GM12878 (cell line): Measurements from ENCODE around the gene DISC1. TPM values are rescaled to one million over a fixed set of nuclear protein-coding genes. Genes with fewer than 3 reads are reported as not detected.

Experiments used
- ATAC-seq: fragments of 200-7000 bp; cut with Tn5 transposase; 3 replicates; pipeline ENCODE4 v1.9.1; 2020; ENCODE audit warnings: mild to moderate bottlenecking, moderate library complexity
- BruUV-seq: library from RNA; stranded (reverse); fragments of 400-500 nt; replicated peaks from 2 replicates; lab custom pipeline; 2021; lab: Mats Ljungman, UMichigan
- CTCF ChIA-PET: fragments of 300-600 bp; sonication (Branson Sonifier 250); formaldehyde crosslinking; extraction: SDS; loops from one replicate; lab custom pipeline; 2021; ENCODE audit warnings: inconsistent platforms; lab: Yijun Ruan, JAX
- POLR2A ChIA-PET: fragments of 350-600 bp; formaldehyde crosslinking; extraction: SDS; loops from one replicate; lab custom pipeline; 2021; ENCODE audit warnings: inconsistent platforms; lab: Charles Lee
- RAD21 ChIA-PET: fragments of 300-600 bp; sonication (Branson Sonifier 250); formaldehyde crosslinking; loops from one replicate; lab custom pipeline; 2023; ENCODE audit warnings: antibody characterized with exemption; ENCODE audit not compliant: unreplicated experiment; lab: Charles Lee
- SMC1A ChIA-PET: fragments of 300-600 bp; sonication (Branson Sonifier 250); formaldehyde crosslinking; loops from one replicate; lab custom pipeline; 2023; ENCODE audit not compliant: unreplicated experiment, uncharacterized antibody; lab: Charles Lee
- DNase-seq: peaks from one replicate; pipeline ENCODE4 v3.0.0-alpha.2; 2011; ENCODE audit warnings: low read depth, low spot score
- FAIRE-seq: peaks from 3 replicates; lab custom pipeline; 2011; peaks lifted over from hg19 to GRCh38; lab: Jason Lieb, UNC
- H2AFZ ChIP-seq: 2 replicates; pipeline ENCODE4 v1.6.0; 2011; ENCODE audit warnings: low read depth, low read length, control low read depth; ENCODE audit not compliant: control insufficient read depth
- H3K27ac ChIP-seq: 2 replicates; pipeline ENCODE4 v1.5.1; 2011; ENCODE audit warnings: control low read depth; ENCODE audit not compliant: control insufficient read depth, insufficient read depth
- H3K27me3 ChIP-seq, 2 experiments: replicated peaks in 1 of 2; 2 replicates each; pipeline versions ENCODE4 v1.6.0 to v1.6.1; 2011; ENCODE audit warnings: low read length in 1 of 2; ENCODE audit not compliant: control insufficient read depth in 2 of 2, insufficient read depth in 2 of 2
- H3K36me3 ChIP-seq, 2 experiments: 2 replicates each; pipeline ENCODE4 v1.5.1; 2011; ENCODE audit warnings: low read length in 1 of 2; ENCODE audit not compliant: control insufficient read depth in 2 of 2, insufficient read depth in 2 of 2
- H3K4me1 ChIP-seq: 2 replicates; pipeline ENCODE4 v1.6.1; 2011; ENCODE audit warnings: mild to moderate bottlenecking, low read length, moderate library complexity, mixed read lengths; ENCODE audit not compliant: control insufficient read depth, insufficient read depth
- H3K4me2 ChIP-seq: 2 replicates; pipeline ENCODE4 v1.6.0; 2011; ENCODE audit warnings: control low read depth; ENCODE audit not compliant: control insufficient read depth, insufficient read depth
- H3K4me3 ChIP-seq: fragments of 200-600 bp; sonication (generic); 2 replicates; pipeline ENCODE4 v1.5.1; 2016
- H3K79me2 ChIP-seq: 2 replicates; pipeline ENCODE4 v1.6.0; 2011; ENCODE audit warnings: low read length; ENCODE audit not compliant: control insufficient read depth, insufficient read depth
- H3K9ac ChIP-seq: 2 replicates; pipeline ENCODE4 v1.8.0; 2011; ENCODE audit warnings: low read length, control low read depth, mixed read lengths; ENCODE audit not compliant: control insufficient read depth, insufficient read depth
- H3K9me3 ChIP-seq: replicated peaks from 3 replicates; pipeline ENCODE4 v1.5.1; 2011; ENCODE audit warnings: mild to moderate bottlenecking, low read length; ENCODE audit not compliant: control insufficient read depth, insufficient read depth
- H4K20me1 ChIP-seq: 2 replicates; pipeline ENCODE4 v1.6.0; 2011; ENCODE audit not compliant: control insufficient read depth, insufficient read depth
- BHLHE40 ChIP-seq, 2 experiments: fragments of 450-650 bp in 1 of 2; IDR thresholded peaks; 2 replicates each; pipeline ENCODE4 v1.6.1; 2011 to 2017; ENCODE audit warnings: low read depth in 2 of 2, borderline replicate concordance in 1 of 2, improper control_type of control experiment in 1 of 2, low read length in 1 of 2, mild to moderate bottlenecking in 1 of 2
- HDAC2 ChIP-seq: fragments of 200-600 bp; sonication (generic); IDR thresholded peaks from 2 replicates; pipeline ENCODE4 v1.6.1; 2017
- PML ChIP-seq: IDR thresholded peaks from 2 replicates; pipeline ENCODE4 v1.6.1; 2012; ENCODE audit warnings: low read length, inconsistent platforms
- SKIL ChIP-seq: fragments of 450-650 bp; IDR thresholded peaks from 2 replicates; pipeline ENCODE4 v1.6.1; 2017; ENCODE audit warnings: mild to moderate bottlenecking, low read depth, inconsistent platforms; ENCODE audit not compliant: poor library complexity, severe bottlenecking
- SPI1 ChIP-seq: IDR thresholded peaks from 2 replicates; pipeline ENCODE4 v1.6.1; 2011; ENCODE audit warnings: low read depth, mild to moderate bottlenecking, low read length, moderate library complexity, borderline replicate concordance; ENCODE audit not compliant: insufficient read depth
- ZBED1 ChIP-seq: IDR thresholded peaks from 2 replicates; pipeline ENCODE4 v1.6.1; 2016; ENCODE audit warnings: borderline replicate concordance
- ZNF592 ChIP-seq: fragments of 450-650 bp; IDR thresholded peaks from 2 replicates; pipeline ENCODE4 v1.6.1; 2017; ENCODE audit warnings: mild to moderate bottlenecking, moderate library complexity
- WGBS: methylation state at CpG from one replicate; pipeline ENCODE4 v1.1.6; 2016; ENCODE audit warnings: low lambda C conversion rate; ENCODE audit not compliant: insufficient replicate concordance, insufficient coverage; ENCODE audit errors: missing lambda C conversion rate; 5-methylcytosine and 5-hydroxymethylcytosine counted together
- in situ Hi-C: fragments of 300-500 bp; cut with MboI; formaldehyde crosslinking; loops from 9 replicates; pipeline ENCODE4 v1.14.3; 2018; ENCODE audit warnings: mixed read lengths
- intact Hi-C: fragments of 100-400 bp; cut with micrococcal nuclease; formaldehyde crosslinking; loops from one replicate; pipeline ENCODE4 v1.14.2; 2022; ENCODE audit not compliant: unreplicated experiment
- polyA plus RNA-seq, 11 experiments: library from polyadenylated mRNA; depleted of rRNA in 4 of 11; unstranded in 6 of 11; stranded (reverse) in 5 of 11; fragments of >200 nt; fragmentation: Nextera tagmentation in 4 of 11; fragmentation: Illumina TruSeq in 1 of 11; extraction: Ambion mirVana in 4 of 11; extraction: Trizol in 1 of 11; gene quantifications; 1 replicate in 1 of 11; 2 replicates in 10 of 11; pipeline versions ENCODE4 v1.2.1 to v1.2.3, GENCODE V29; 2011 to 2016; ENCODE audit warnings: inconsistent platforms in 2 of 11, missing spikeins in 2 of 11, low read depth in 1 of 11
- total RNA-seq, 4 experiments: library from RNA; depleted of rRNA in 3 of 4; stranded (reverse); fragments of >200 nt in 3 of 4; fragmentation: Illumina TruSeq in 1 of 4; extraction: Trizol in 1 of 4; gene quantifications; 2 replicates each; pipeline versions ENCODE4 v1.2.1 to v1.2.3, GENCODE V29; 2013 to 2021
- TF ChIP-seq, protein P1 (sequence below): IDR thresholded peaks from 2 replicates; pipeline ENCODE4 v1.6.1; 2011; ENCODE audit warnings: borderline replicate concordance, low read depth, mild to moderate bottlenecking, moderate library complexity, mixed read lengths, low read length; ENCODE audit not compliant: insufficient read depth; ENCODE audit errors: extremely low read length

DISC1 gene
- total and polyA plus RNA-seq, 10 of the 15 experiments (the other 5 are each of a cell fraction or from before 2014, with no cell fraction given), result 0.05 to 0.72 (median 0.19) TPM; not detected in 1

GRCh38 chr1:231682779-231683178, 56.2 kb downstream of the DISC1 start:
- ChIA-PET RAD21 (no interaction called here), CTCF (interaction anchor here (1.4 kb wide), 1 partner anchor 10 kb away, joined by 6 read pairs; no protein-coding TSS in a partner anchor), POLR2A (no interaction called here)
- Histone ChIP-seq H3K79me2 (no peaks in the 10 kb centered on the region), H3K9ac (no peak overlapping the region), H3K4me1 (no peaks in the 10 kb centered on the region), H3K9me3 (no peaks in the 10 kb centered on the region; the same call in 2 of the 3 replicates)
- no peak for ATAC-seq
- intact Hi-C loops, result loop anchor here (5.0 kb wide), 1 partner anchor 210 kb away; no protein-coding TSS in a partner anchor
- WGBS, result 35% methylated on average over 3 of the region's 3 CpGs
- in situ Hi-C loops, result no loop called here
- TF ChIP-seq ZBED1, result no peak
- TF ChIP-seq HDAC2, result no peak
- TF ChIP-seq, all 136 proteins: peak for 0
- SMC1A ChIA-PET, result no interaction called here
- Histone ChIP-seq H2AFZ (no peak overlapping the region), H3K27ac (no peak overlapping the region), H3K4me2 (no peak overlapping the region), H3K27me3 (no peaks in the 10 kb centered on the region), H4K20me1 (no peaks in the 10 kb centered on the region), H3K36me3 (no peaks in the 10 kb centered on the region), H3K4me3 (no peak overlapping the region)
- FAIRE-seq (no peak), DNase-seq (no peak)
- BruUV-seq, result no TSS peak

GRCh38 chr1:231683439-231684165, 57.0 kb downstream of the DISC1 start:
- ChIA-PET CTCF (no interaction called here), SMC1A (no interaction called here), POLR2A (no interaction called here), RAD21 (no interaction called here)
- H4K20me1 ChIP-seq, result no peaks in the 10 kb centered on the region
- no peak for ATAC-seq
- in situ Hi-C loops (no loop called here), intact Hi-C loops (loop anchor here (5.0 kb wide), 1 partner anchor 209 kb away; no protein-coding TSS in a partner anchor)
- no peak overlapping the region for H2AFZ ChIP-seq
- no peak overlapping the region for H3K4me3 ChIP-seq
- no peak overlapping the region for H3K27ac ChIP-seq
- no peaks in the 10 kb centered on the region for H3K4me1 ChIP-seq
- H3K9ac ChIP-seq, result no peak overlapping the region
- BruUV-seq, result no TSS peak
- no peaks in the 10 kb centered on the region for H3K79me2 ChIP-seq
- no peak for DNase-seq
- WGBS, result 49% methylated on average over 7 of the region's 7 CpGs
- no peak for FAIRE-seq
- no peaks in the 10 kb centered on the region for H3K36me3 ChIP-seq
- no peak overlapping the region for H3K4me2 ChIP-seq
- H3K27me3 ChIP-seq, result no peaks in the 10 kb centered on the region
- H3K9me3 ChIP-seq, result no peaks in the 10 kb centered on the region; the same call in 2 of the 3 replicates
- TF ChIP-seq SPI1, result no peak
- no peak for TF ChIP-seq PML
- TF ChIP-seq ZNF592, result no peak
- TF ChIP-seq, protein P1, sequence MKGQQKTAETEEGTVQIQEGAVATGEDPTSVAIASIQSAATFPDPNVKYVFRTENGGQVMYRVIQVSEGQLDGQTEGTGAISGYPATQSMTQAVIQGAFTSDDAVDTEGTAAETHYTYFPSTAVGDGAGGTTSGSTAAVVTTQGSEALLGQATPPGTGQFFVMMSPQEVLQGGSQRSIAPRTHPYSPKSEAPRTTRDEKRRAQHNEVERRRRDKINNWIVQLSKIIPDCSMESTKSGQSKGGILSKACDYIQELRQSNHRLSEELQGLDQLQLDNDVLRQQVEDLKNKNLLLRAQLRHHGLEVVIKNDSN, result no peak
- no peak for TF ChIP-seq BHLHE40 (IDR thresholded peaks at IDR 0.05; ENCODE audit: borderline replicate concordance in 1 of 2, low read depth in 2 of 2, low read length in 1 of 2)
- TF ChIP-seq SKIL, result no peak
